ENCODE measurements around the gene COL20A1.
"Not testable (repeated sequence)": the region's sequence is repeated elsewhere in the genome, so short reads cannot be mapped to it uniquely, and the experiment has no call there.

The COL20A1 gene

DNA sequence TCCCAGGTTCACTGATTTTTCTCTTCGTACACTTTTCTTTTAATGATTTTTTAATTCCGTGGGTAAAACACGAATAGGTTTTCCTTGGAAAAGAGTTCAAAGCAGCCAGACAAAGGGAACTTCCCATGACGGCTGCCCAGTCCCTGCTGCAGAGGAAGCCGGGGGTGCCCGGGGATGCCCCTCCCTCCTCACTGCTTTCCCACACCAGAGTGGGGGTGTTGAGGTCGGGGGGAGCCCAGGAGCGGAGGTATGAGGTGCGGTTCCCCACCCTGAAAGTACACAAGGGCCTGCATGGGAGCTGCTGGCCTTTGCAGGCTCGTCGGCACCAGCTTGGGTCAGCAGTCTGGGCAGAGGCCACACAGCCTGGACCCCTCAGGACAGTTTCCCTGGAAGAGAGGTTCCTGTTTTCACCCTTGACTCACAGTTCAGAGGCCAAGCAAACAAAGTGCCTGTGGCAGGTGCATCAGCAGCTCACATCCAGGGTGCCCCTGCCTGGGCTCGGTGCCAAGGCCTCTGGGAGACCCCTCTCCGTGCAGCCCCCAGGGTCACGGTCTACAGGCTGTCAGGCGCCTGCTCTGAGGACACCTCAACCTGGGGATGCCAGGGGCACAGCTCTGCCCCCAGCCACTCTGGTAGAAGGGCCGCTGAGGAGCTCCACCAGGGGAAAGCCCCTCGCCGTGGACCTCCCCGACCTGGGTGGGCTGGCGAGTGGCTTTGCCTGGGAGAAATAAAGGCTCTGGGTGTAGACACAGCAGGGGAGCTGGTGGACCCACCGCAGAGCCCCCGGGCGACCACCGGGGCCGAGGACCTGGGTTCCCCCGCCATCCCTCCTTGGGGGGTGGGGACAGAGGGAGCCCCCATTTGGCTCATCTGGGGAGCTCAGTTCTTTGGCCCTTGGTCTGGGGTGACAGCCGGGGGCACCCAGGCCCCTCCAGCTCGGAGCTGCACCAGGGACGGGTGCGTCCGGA is 83.6 kb downstream of the COL20A1 start:
- no peak for TF ChIP-seq ZFX (IDR thresholded peaks at IDR 0.05)
- TF ChIP-seq CTCF (conservative IDR thresholded peaks at IDR 0.05), result no peak
- no peak overlapping the region for H3K27ac ChIP-seq

GRCh38 chr20:63377256-63377941 is 84.4 kb downstream of the COL20A1 start:
- TF ChIP-seq CTCF (conservative IDR thresholded peaks at IDR 0.05), result no peak
- no peak for TF ChIP-seq ZFX (IDR thresholded peaks at IDR 0.05)
- H3K27ac ChIP-seq, result no peak overlapping the region

- no peak for TF ChIP-seq ZFX (IDR thresholded peaks at IDR 0.05)
- no peak for TF ChIP-seq CTCF (conservative IDR thresholded peaks at IDR 0.05)
- H3K27ac ChIP-seq, result no peak overlapping the region
Observed at GRCh38 chr20:63377951-63378381, 85.0 kb downstream of the COL20A1 start.

GRCh38 chr20:63378626-63379025 is 85.6 kb downstream of the COL20A1 start:
- H3K27ac ChIP-seq, result no peak overlapping the region
- TF ChIP-seq CTCF (conservative IDR thresholded peaks at IDR 0.05) (no peak), ZFX (IDR thresholded peaks at IDR 0.05) (no peak)

- no peak for TF ChIP-seq CTCF (conservative IDR thresholded peaks at IDR 0.05)
- no peak for TF ChIP-seq ZFX (IDR thresholded peaks at IDR 0.05)
- no peak overlapping the region for H3K27ac ChIP-seq
Observed at GRCh38 chr20:63379296-63379695, 86.3 kb downstream of the COL20A1 start.

- H3K27ac ChIP-seq, result not testable (repeated sequence)
Observed at GRCh38 chr20:63379872-63380271, 86.9 kb downstream of the COL20A1 start.

- no peak overlapping the region for H3K27ac ChIP-seq
- no peak for TF ChIP-seq ZFX (IDR thresholded peaks at IDR 0.05)
- TF ChIP-seq CTCF (conservative IDR thresholded peaks at IDR 0.05), result no peak
Observed at GRCh38 chr20:63380346-63380870, 87.4 kb downstream of the COL20A1 start.
